ENCODE data around the gene ZNF396. TPM values are rescaled to one million over a fixed set of nuclear protein-coding genes. Genes with fewer than 3 reads are reported as not detected.

Gene ZNF396
- total RNA-seq, 4 donors from 2014 or later: 0.11 to 2.0 (median 0.95) TPM

GRCh38 chr18:35348001-35348400 is 29.1 kb downstream of the ZNF396 start:
- WGBS, 2 donors: 77 to 87% methylated on average over 3 of the region's 3 CpGs

GRCh38 chr18:35345950-35346349 is 31.2 kb downstream of the ZNF396 start:
- Histone ChIP-seq H3K4me1 (peaks cover 5 to 39% (median 12%) of the 10 kb centered on the region in 3 donors), H3K27ac (no peak overlapping the region), H3K9me3 (no peaks in the 10 kb centered on the region), H3K36me3 (no peaks in the 10 kb centered on the region), H3K4me3 (no peak overlapping the region), H3K27me3 (no peaks in the 10 kb centered on the region)
- TF ChIP-seq POLR2A (IDR thresholded peaks at IDR 0.05) (no peak), CTCF (IDR thresholded peaks at IDR 0.05) (no peak)
- no peak for DNase-seq
- 87 to 95% methylated on average over 1 of the region's 1 CpG for WGBS, 2 donors
- intact Hi-C loops (cut with DNase I): loop anchor here (5.0 kb wide), 1 partner anchor 109 kb away; no protein-coding TSS in a partner anchor

More at GRCh38 chr18:35348001-35348400, 29.1 kb downstream of the ZNF396 start:
- Histone ChIP-seq H3K4me1 (peaks cover 5 to 19% (median 7%) of the 10 kb centered on the region in 3 donors), H3K27me3 (no peaks in the 10 kb centered on the region), H3K36me3 (no peaks in the 10 kb centered on the region), H3K9me3 (peaks cover 0 to 10% (median 9%) of the 10 kb centered on the region in 3 donors), H3K27ac (no peak overlapping the region), H3K4me3 (no peak overlapping the region)
- DNase-seq: no peak
- no peak for TF ChIP-seq POLR2A (IDR thresholded peaks at IDR 0.05)
- no peak for TF ChIP-seq CTCF (IDR thresholded peaks at IDR 0.05)
- intact Hi-C loops (cut with DNase I): loop anchor here (5.0 kb wide), 1 partner anchor 111 kb away; no protein-coding TSS in a partner anchor

GRCh38 chr18:35345460-35345921 is 31.6 kb downstream of the ZNF396 start:
- Histone ChIP-seq H3K27ac (no peak overlapping the region), H3K9me3 (no peaks in the 10 kb centered on the region), H3K27me3 (no peaks in the 10 kb centered on the region), H3K4me3 (no peak overlapping the region), H3K4me1 (peaks cover 5 to 44% (median 12%) of the 10 kb centered on the region in 3 donors), H3K36me3 (peaks cover 0 to 3% (median 0%) of the 10 kb centered on the region in 3 donors)
- no peak for DNase-seq
- intact Hi-C loops (cut with DNase I): loop anchor here (5.0 kb wide), 1 partner anchor 108 kb away; no protein-coding TSS in a partner anchor
- WGBS, 2 donors: 45 to 69% methylated on average over 6 of the region's 6 CpGs
- TF ChIP-seq CTCF (IDR thresholded peaks at IDR 0.05) (no peak), POLR2A (IDR thresholded peaks at IDR 0.05) (no peak)

GRCh38 chr18:35344736-35345459 is 32.2 kb downstream of the ZNF396 start:
- H3K27ac ChIP-seq: peak overlapping the region; percentile 99 to 100 (median 99)
- no peaks in the 10 kb centered on the region for H3K27me3 ChIP-seq
- H3K9me3 ChIP-seq: no peaks in the 10 kb centered on the region
- peaks cover 5 to 50% (median 12%) of the 10 kb centered on the region in 3 donors for H3K4me1 ChIP-seq
- H3K36me3 ChIP-seq: peaks cover 0 to 9% (median 4%) of the 10 kb centered on the region in 3 donors
- intact Hi-C loops (cut with DNase I): loop anchor here (5.0 kb wide), 1 partner anchor 108 kb away; no protein-coding TSS in a partner anchor
- H3K4me3 ChIP-seq: peak overlapping the region; percentile 88 to 98 (median 96)
- no peak for DNase-seq
- 44 to 45% methylated on average over 12 of the region's 12 CpGs for WGBS, 2 donors
- TF ChIP-seq CTCF (IDR thresholded peaks at IDR 0.05): no peak
- TF ChIP-seq POLR2A (IDR thresholded peaks at IDR 0.05): no peak
